ENCODE results near the gene SERPINA1.

The SERPINA1 gene

DNA sequence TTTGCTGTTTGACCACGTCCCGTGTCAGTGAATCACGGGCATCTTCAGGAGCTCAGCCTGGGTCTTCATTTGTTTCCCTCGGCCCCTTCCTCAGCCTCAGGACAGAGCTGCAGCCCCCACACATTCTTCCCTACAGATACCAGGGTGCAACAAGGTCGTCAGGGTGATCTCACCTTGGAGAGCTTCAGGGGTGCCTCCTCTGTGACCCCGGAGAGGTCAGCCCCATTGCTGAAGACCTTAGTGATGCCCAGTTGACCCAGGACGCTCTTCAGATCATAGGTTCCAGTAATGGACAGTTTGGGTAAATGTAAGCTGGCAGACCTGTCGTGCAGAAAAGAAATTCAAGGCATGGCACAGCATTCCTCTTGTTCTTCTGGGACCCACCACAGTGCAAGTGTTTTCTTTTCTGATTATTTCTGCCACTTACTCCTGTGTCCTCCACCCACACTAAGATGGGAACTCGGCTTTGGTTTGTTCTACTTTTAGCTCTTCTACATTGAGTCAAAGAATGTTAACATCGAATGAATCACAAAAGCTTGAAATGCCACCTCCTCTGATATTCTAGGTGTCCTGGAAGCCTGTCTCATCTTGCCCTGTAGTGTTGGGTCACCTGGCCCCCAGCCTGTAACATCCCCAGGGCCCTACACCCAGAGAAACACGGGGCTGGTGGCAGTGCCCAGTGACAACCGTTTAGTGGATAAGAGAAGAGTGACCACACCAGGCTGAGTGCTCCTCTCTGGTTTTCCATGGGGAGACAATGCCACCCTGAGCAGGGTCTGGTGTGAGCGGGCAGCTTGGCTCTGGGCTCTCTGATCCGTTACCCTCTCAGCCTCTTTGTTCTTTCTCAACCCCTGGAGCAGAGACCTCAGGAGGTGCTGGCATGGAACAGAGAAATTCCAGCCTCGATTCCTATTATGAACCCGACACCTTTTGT, 8.8 kb downstream of the SERPINA1 start:
- no peak for DNase-seq
- no peak overlapping the region for H3K4ac ChIP-seq (ENCODE audit: low read depth in 1 of 2, low read length in 2 of 2)
- H3K27me3 ChIP-seq (ENCODE audit: control insufficient read depth in 1 of 2, insufficient read depth in 1 of 2, low read length in 2 of 2): peaks cover 0 to 4% of the 10 kb centered on the region in 2 experiments
- no peak overlapping the region for H2BK15ac ChIP-seq (ENCODE audit: low read depth, poor library complexity, severe bottlenecking)
- no peaks in the 10 kb centered on the region for H3K79me1 ChIP-seq (replicated peaks; ENCODE audit: low read length, poor library complexity, severe bottlenecking)
- no peak overlapping the region for H2BK12ac ChIP-seq (ENCODE audit: low read length in 2 of 2)
- H3K9me3 ChIP-seq (ENCODE audit: control insufficient read depth, low read length): no peaks in the 10 kb centered on the region
- H3K9ac ChIP-seq (ENCODE audit: low read length): no peak overlapping the region
- H2BK5ac ChIP-seq (ENCODE audit: low read depth, low read length, poor library complexity, severe bottlenecking): no peak overlapping the region
- no peak overlapping the region for H4K91ac ChIP-seq (ENCODE audit: low read length)
- no peak overlapping the region for H3K4me3 ChIP-seq (ENCODE audit: insufficient read depth in 1 of 2, low read depth in 1 of 2, low read length in 2 of 2)
- H2AK5ac ChIP-seq (ENCODE audit: low read length, severe bottlenecking): no peak overlapping the region
- no peak overlapping the region for H3K4me2 ChIP-seq (ENCODE audit: low read length, poor library complexity, severe bottlenecking)
- no peak overlapping the region for H2BK120ac ChIP-seq (ENCODE audit: low read depth, low read length)
- no peaks in the 10 kb centered on the region for H3K4me1 ChIP-seq (ENCODE audit: control insufficient read depth, insufficient read depth, low read depth, low read length)
- no peak overlapping the region for H2AFZ ChIP-seq (ENCODE audit: low read depth, low read length)
- no peak overlapping the region for H4K8ac ChIP-seq (ENCODE audit: low read length)
- no peaks in the 10 kb centered on the region for H3K36me3 ChIP-seq (ENCODE audit: control insufficient read depth in 1 of 2, insufficient read depth in 2 of 2, low read depth in 1 of 2, low read length in 2 of 2)
- H3K27ac ChIP-seq (ENCODE audit: low read length, poor library complexity, severe bottlenecking): no peak overlapping the region
- H3K14ac ChIP-seq (ENCODE audit: low read length in 2 of 2): no peak overlapping the region
- H3K18ac ChIP-seq (ENCODE audit: low read depth in 1 of 2, low read length in 2 of 2): no peak overlapping the region
- no peak overlapping the region for H3K23ac ChIP-seq (ENCODE audit: low read length in 2 of 2)
- WGBS: 69% methylated on average over 16 of the region's 16 CpGs

DNA sequence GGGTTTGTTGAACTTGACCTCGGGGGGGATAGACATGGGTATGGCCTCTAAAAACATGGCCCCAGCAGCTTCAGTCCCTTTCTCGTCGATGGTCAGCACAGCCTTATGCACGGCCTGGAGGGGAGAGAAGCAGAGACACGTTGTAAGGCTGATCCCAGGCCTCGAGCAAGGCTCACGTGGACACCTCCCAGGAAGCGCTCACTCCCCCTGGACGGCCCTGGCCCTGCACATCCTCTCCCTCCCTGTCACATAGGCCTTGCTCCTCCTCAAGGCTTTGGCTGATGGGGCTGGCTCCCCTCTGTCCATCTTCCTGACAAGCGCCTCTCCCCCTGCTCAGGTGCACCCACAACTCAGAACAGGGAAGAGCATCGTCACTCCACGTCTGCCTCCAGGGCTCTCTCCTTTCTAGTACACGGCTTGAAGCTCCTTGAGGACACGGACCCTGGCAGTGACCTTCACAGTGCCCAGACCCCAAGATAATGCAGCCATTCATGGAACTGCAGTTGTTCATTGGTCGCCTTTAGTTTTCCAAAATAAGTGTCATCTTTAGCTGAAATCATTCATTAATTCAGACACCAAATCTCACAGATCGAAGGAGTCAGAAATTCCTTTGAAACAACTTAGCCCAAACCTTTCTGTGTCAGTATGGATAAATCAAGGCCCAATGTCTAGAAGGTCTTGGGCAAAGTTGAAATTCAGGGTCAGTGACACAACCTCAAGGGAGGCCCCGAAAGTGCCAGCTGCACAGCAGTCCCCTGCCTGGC, 9.7 kb downstream of the SERPINA1 start:
- H2BK120ac ChIP-seq (ENCODE audit: low read depth, low read length): no peak overlapping the region
- H4K8ac ChIP-seq (ENCODE audit: low read length): no peak overlapping the region
- 77% methylated on average over 17 of the region's 17 CpGs for WGBS
- H2BK15ac ChIP-seq (ENCODE audit: low read depth, poor library complexity, severe bottlenecking): no peak overlapping the region
- no peak overlapping the region for H3K23ac ChIP-seq (ENCODE audit: low read length in 2 of 2)
- no peak overlapping the region for H3K4me3 ChIP-seq (ENCODE audit: insufficient read depth in 1 of 2, low read depth in 1 of 2, low read length in 2 of 2)
- no peaks in the 10 kb centered on the region for H3K79me1 ChIP-seq (replicated peaks; ENCODE audit: low read length, poor library complexity, severe bottlenecking)
- peaks cover 0 to 4% of the 10 kb centered on the region in 2 experiments for H3K27me3 ChIP-seq (ENCODE audit: control insufficient read depth in 1 of 2, insufficient read depth in 1 of 2, low read length in 2 of 2)
- H3K4ac ChIP-seq (ENCODE audit: low read depth in 1 of 2, low read length in 2 of 2): no peak overlapping the region
- H3K18ac ChIP-seq (ENCODE audit: low read depth in 1 of 2, low read length in 2 of 2): no peak overlapping the region
- no peak overlapping the region for H3K14ac ChIP-seq (ENCODE audit: low read length in 2 of 2)
- no peak overlapping the region for H2AFZ ChIP-seq (ENCODE audit: low read depth, low read length)
- H2BK12ac ChIP-seq (ENCODE audit: low read length in 2 of 2): no peak overlapping the region
- DNase-seq: no peak
- no peaks in the 10 kb centered on the region for H3K9me3 ChIP-seq (ENCODE audit: control insufficient read depth, low read length)
- H2AK5ac ChIP-seq (ENCODE audit: low read length, severe bottlenecking): no peak overlapping the region
- no peak overlapping the region for H2BK5ac ChIP-seq (ENCODE audit: low read depth, low read length, poor library complexity, severe bottlenecking)
- H3K4me1 ChIP-seq (ENCODE audit: control insufficient read depth, insufficient read depth, low read depth, low read length): peaks cover 3% of the 10 kb centered on the region
- H3K9ac ChIP-seq (ENCODE audit: low read length): no peak overlapping the region
- no peak overlapping the region for H4K91ac ChIP-seq (ENCODE audit: low read length)
- no peaks in the 10 kb centered on the region for H3K36me3 ChIP-seq (ENCODE audit: control insufficient read depth in 1 of 2, insufficient read depth in 2 of 2, low read depth in 1 of 2, low read length in 2 of 2)
- no peak overlapping the region for H3K27ac ChIP-seq (ENCODE audit: low read length, poor library complexity, severe bottlenecking)
- H3K4me2 ChIP-seq (ENCODE audit: low read length, poor library complexity, severe bottlenecking): no peak overlapping the region

DNA sequence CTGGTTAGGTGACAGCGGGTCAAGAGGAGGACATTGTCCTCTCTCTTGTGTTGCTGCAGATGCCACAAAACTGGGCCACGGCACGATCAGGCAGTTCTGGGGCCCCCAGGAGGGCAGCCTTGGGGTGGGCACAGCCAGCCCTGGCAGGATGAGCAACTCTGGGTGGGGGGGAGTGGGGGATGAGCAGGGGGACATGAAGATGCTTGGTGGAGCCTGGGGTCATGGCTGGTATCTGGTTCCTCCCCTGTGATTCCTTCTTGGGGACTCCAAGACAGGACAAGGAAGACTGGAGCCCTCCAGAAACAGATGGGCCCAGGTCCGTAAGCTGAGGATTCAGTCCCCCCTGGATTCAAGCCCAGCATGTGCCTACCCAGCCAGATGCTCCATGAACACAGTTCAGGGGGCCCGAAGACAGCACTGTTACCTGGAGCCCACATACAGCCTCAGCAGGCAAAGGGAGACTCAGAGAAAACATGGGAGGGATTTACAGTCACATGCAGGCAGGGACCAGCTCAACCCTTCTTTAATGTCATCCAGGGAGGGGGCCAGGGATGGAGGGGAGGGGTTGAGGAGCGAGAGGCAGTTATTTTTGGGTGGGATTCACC, 10.4 kb downstream of the SERPINA1 start:
- H2BK120ac ChIP-seq (ENCODE audit: low read depth, low read length): no peak overlapping the region
- H3K4ac ChIP-seq (ENCODE audit: low read depth in 1 of 2, low read length in 2 of 2): no peak overlapping the region
- no peak overlapping the region for H3K23ac ChIP-seq (ENCODE audit: low read length in 2 of 2)
- H4K8ac ChIP-seq (ENCODE audit: low read length): no peak overlapping the region
- H2AK5ac ChIP-seq (ENCODE audit: low read length, severe bottlenecking): no peak overlapping the region
- H3K4me1 ChIP-seq (ENCODE audit: control insufficient read depth, insufficient read depth, low read depth, low read length): peaks cover 3% of the 10 kb centered on the region
- 74% methylated on average over 6 of the region's 6 CpGs for WGBS
- H2BK12ac ChIP-seq (ENCODE audit: low read length in 2 of 2): no peak overlapping the region
- no peak overlapping the region for H4K91ac ChIP-seq (ENCODE audit: low read length)
- no peak overlapping the region for H3K4me2 ChIP-seq (ENCODE audit: low read length, poor library complexity, severe bottlenecking)
- H3K9me3 ChIP-seq (ENCODE audit: control insufficient read depth, low read length): no peaks in the 10 kb centered on the region
- H3K79me1 ChIP-seq (replicated peaks; ENCODE audit: low read length, poor library complexity, severe bottlenecking): no peaks in the 10 kb centered on the region
- H3K27ac ChIP-seq (ENCODE audit: low read length, poor library complexity, severe bottlenecking): no peak overlapping the region
- DNase-seq: no peak
- no peaks in the 10 kb centered on the region for H3K36me3 ChIP-seq (ENCODE audit: control insufficient read depth in 1 of 2, insufficient read depth in 2 of 2, low read depth in 1 of 2, low read length in 2 of 2)
- no peak overlapping the region for H2AFZ ChIP-seq (ENCODE audit: low read depth, low read length)
- H2BK5ac ChIP-seq (ENCODE audit: low read depth, low read length, poor library complexity, severe bottlenecking): no peak overlapping the region
- no peak overlapping the region for H3K4me3 ChIP-seq (ENCODE audit: insufficient read depth in 1 of 2, low read depth in 1 of 2, low read length in 2 of 2)
- H3K18ac ChIP-seq (ENCODE audit: low read depth in 1 of 2, low read length in 2 of 2): no peak overlapping the region
- H3K14ac ChIP-seq (ENCODE audit: low read length in 2 of 2): no peak overlapping the region
- no peak overlapping the region for H2BK15ac ChIP-seq (ENCODE audit: low read depth, poor library complexity, severe bottlenecking)
- peaks cover 0 to 4% of the 10 kb centered on the region in 2 experiments for H3K27me3 ChIP-seq (ENCODE audit: control insufficient read depth in 1 of 2, insufficient read depth in 1 of 2, low read length in 2 of 2)
- H3K9ac ChIP-seq (ENCODE audit: low read length): no peak overlapping the region

Data from mesenchymal stem cell (in vitro differentiated cells and primary cell).